Breast epithelium (tissue), 4 donors: Measurements from ENCODE around the gene PDE6H. TPM values are rescaled to one million over a fixed set of nuclear protein-coding genes. Genes with fewer than 3 reads are reported as not detected.

ENCODE experiments used
- DNase-seq, 2 donors: peaks; one replicate each; pipeline ENCODE4 v3.0.0-alpha.2; 2019; ENCODE audit warnings: low spot score in 2 of 2
- H3K27ac ChIP-seq, 2 donors: fragments of 200-600 bp; sonication (generic) in 1 of 2; one replicate each; pipeline ENCODE4 v1.5.1; 2016 to 2019; ENCODE audit warnings: mild to moderate bottlenecking in 1 of 2
- H3K27me3 ChIP-seq, 2 donors: fragments of 200-600 bp; sonication (generic) in 1 of 2; one replicate each; pipeline versions ENCODE4 v1.5.1 to v1.6.0; 2017 to 2019; ENCODE audit warnings: control low read depth in 1 of 2, mild to moderate bottlenecking in 1 of 2
- H3K36me3 ChIP-seq: fragments of 200-600 bp; one replicate; pipeline ENCODE4 v1.5.1; 2019
- H3K4me1 ChIP-seq, 2 donors: fragments of 200-600 bp; sonication (generic); one replicate each; pipeline ENCODE4 v1.5.1; 2016 to 2019; ENCODE audit warnings: control low read depth in 1 of 2
- H3K4me3 ChIP-seq, 3 donors: fragments of 200-600 bp; sonication (generic); 1 replicate in 2 of 3; 2 replicates in 1 of 3; pipeline ENCODE4 v1.5.1; 2016 to 2019; ENCODE audit warnings: mild to moderate bottlenecking in 3 of 3, moderate library complexity in 2 of 3
- H3K9me3 ChIP-seq, 2 donors: fragments of 200-600 bp; sonication (generic) in 1 of 2; one replicate each; pipeline ENCODE4 v1.5.1; 2016 to 2019; ENCODE audit warnings: control low read depth in 1 of 2
- POLR2A ChIP-seq: fragments of 450-650 bp; IDR thresholded peaks from one replicate; pipeline ENCODE4 v1.6.1; 2016; ENCODE audit warnings: antibody characterized with exemption, mild to moderate bottlenecking, moderate library complexity
- POLR2AphosphoS5 ChIP-seq, 3 donors: sonication (generic); formaldehyde crosslinking; IDR thresholded peaks; one replicate each; pipeline ENCODE4 v1.6.1; 2017; ENCODE audit warnings: antibody characterized with exemption in 3 of 3
- intact Hi-C: fragments of 100-400 bp; cut with DNase I; formaldehyde crosslinking; loops from one replicate; pipeline ENCODE4 v1.15.1; 2023; ENCODE audit warnings: low total_unique reads
- total RNA-seq, 3 donors: library from RNA; depleted of rRNA; stranded (reverse); fragments of >200 nt; gene quantifications; one replicate each; pipeline ENCODE4 v1.1.0, GENCODE V29; 2016
- TF ChIP-seq, protein P1 (sequence below), 3 donors: fragments of 450-650 bp; IDR thresholded peaks; one replicate each; pipeline ENCODE4 v1.5.1; 2016 to 2017; ENCODE audit warnings: antibody characterized with exemption in 3 of 3, mild to moderate bottlenecking in 3 of 3, moderate library complexity in 3 of 3

Gene PDE6H
- total RNA-seq, 3 donors from 2014 or later = not detected

DNA sequence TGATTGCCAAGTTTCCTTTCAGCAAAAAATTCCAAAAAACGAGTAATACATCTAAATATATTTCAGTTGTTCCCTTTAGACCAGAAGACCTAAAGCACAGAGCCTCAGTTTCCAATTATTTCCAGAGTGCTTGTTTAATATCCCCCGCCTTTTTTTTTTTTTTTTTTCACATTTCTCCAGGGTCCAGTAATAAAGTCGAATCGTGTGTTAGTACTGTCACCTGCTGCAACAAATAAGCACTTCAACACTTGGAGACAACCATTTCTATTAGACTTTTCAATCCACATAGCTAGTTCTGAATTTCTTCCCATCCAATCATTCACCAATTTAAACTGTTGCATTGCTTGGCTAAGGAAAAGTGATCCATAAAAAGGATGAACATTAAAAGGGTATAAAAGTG is 13.6 kb downstream of the PDE6H start:
- TF ChIP-seq, protein P1, sequence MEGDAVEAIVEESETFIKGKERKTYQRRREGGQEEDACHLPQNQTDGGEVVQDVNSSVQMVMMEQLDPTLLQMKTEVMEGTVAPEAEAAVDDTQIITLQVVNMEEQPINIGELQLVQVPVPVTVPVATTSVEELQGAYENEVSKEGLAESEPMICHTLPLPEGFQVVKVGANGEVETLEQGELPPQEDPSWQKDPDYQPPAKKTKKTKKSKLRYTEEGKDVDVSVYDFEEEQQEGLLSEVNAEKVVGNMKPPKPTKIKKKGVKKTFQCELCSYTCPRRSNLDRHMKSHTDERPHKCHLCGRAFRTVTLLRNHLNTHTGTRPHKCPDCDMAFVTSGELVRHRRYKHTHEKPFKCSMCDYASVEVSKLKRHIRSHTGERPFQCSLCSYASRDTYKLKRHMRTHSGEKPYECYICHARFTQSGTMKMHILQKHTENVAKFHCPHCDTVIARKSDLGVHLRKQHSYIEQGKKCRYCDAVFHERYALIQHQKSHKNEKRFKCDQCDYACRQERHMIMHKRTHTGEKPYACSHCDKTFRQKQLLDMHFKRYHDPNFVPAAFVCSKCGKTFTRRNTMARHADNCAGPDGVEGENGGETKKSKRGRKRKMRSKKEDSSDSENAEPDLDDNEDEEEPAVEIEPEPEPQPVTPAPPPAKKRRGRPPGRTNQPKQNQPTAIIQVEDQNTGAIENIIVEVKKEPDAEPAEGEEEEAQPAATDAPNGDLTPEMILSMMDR (IDR thresholded peaks at IDR 0.05) = peak in 1 of 3 donors; percentile 12
- no peak for TF ChIP-seq POLR2A

DNA sequence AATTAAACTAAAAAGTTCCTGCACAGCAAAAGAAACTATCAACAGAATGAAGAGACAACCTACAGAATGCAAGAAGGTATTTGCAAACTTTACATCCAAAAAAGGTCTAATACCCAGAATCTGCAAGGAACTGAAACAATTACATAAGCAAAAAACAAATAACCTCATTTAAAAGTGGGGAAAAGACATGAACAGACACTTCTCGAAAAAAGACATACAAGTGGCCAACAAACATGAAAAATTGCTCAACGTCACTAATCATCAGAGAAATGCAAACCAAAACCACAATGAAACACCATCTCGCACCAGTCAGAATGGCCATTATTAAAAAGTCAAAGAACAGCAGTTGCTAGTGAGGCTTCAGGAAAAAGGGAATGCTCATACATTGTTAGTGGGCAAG is 15.2 kb downstream of the PDE6H start:
- Histone ChIP-seq H3K9me3 (peaks cover 0 to 5% of the 10 kb centered on the region in 2 donors), H3K4me1 (no peaks in the 10 kb centered on the region), H3K27me3 (no peaks in the 10 kb centered on the region), H3K4me3 (no peak overlapping the region), H3K36me3 (no peaks in the 10 kb centered on the region), H3K27ac (no peak overlapping the region)
- DNase-seq = no peak
- intact Hi-C loops = no loop called here
- TF ChIP-seq POLR2AphosphoS5 (IDR thresholded peaks at IDR 0.05) = no peak

More for the DNA sequence above, 13.6 kb downstream of the PDE6H start:
- intact Hi-C loops = no loop called here
- Histone ChIP-seq H3K36me3 (no peaks in the 10 kb centered on the region), H3K27ac (no peak overlapping the region), H3K4me1 (no peaks in the 10 kb centered on the region), H3K27me3 (no peaks in the 10 kb centered on the region), H3K4me3 (no peak overlapping the region), H3K9me3 (peaks cover 0 to 4% of the 10 kb centered on the region in 2 donors)
- DNase-seq = no peak

DNA sequence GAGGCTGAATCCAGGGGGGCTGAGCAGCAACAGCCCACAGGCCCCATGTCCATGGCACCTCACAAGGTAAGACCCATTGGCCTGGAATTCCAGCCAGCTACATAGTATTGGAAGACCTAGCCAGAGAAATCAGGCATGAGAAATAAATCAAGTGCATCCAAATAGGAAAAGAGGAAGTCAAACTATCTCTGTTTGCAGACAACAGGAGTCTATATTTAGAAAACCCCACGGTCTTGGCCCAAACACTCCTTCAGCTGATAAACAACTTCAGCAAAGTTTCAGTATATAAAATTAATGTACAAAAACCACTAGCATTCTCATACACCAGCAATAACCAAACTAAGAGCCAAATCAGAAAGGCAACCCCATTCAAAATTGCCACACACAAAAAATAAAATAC is 16.9 kb downstream of the PDE6H start:
- TF ChIP-seq POLR2A (no peak), POLR2AphosphoS5 (IDR thresholded peaks at IDR 0.05) (no peak)
- TF ChIP-seq, protein P1 (IDR thresholded peaks at IDR 0.05) = no peak
- H3K36me3 ChIP-seq = no peaks in the 10 kb centered on the region
- H3K4me3 ChIP-seq = no peak overlapping the region
- no peak for DNase-seq
- H3K4me1 ChIP-seq = no peaks in the 10 kb centered on the region
- intact Hi-C loops = loop anchor here (10.0 kb wide), 1 partner anchor 735 kb away; no protein-coding TSS in a partner anchor
- H3K27me3 ChIP-seq = no peaks in the 10 kb centered on the region
- H3K9me3 ChIP-seq = peaks cover 0 to 5% of the 10 kb centered on the region in 2 donors
- H3K27ac ChIP-seq = no peak overlapping the region

DNA sequence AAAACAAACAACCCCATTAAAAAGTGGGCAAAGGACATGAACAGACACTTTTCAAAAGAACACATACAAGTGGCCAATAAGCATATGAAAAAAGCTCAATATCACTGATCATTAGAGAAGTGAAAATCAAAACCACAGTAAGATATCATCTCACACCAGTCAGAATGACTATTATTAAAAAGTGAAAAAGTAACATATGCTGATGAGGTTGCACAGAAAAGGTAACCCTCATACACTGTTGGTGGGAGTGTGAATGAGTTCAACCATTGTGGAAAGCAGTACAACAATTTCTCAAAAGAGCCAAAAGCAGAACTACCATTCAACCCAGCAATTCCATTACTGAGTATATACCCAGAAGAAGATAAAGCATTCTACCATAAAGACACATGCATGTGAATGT is 18.2 kb downstream of the PDE6H start:
- no peak for DNase-seq
- Histone ChIP-seq H3K4me1 (no peaks in the 10 kb centered on the region), H3K36me3 (no peaks in the 10 kb centered on the region), H3K27ac (no peak overlapping the region), H3K27me3 (no peaks in the 10 kb centered on the region), H3K9me3 (peaks cover 0 to 5% of the 10 kb centered on the region in 2 donors), H3K4me3 (no peak overlapping the region)
- intact Hi-C loops = loop anchor here (10.0 kb wide), 1 partner anchor 736 kb away; no protein-coding TSS in a partner anchor
- TF ChIP-seq, protein P1 (IDR thresholded peaks at IDR 0.05) = no peak
- no peak for TF ChIP-seq POLR2A
- TF ChIP-seq POLR2AphosphoS5 (IDR thresholded peaks at IDR 0.05) = no peak

DNA sequence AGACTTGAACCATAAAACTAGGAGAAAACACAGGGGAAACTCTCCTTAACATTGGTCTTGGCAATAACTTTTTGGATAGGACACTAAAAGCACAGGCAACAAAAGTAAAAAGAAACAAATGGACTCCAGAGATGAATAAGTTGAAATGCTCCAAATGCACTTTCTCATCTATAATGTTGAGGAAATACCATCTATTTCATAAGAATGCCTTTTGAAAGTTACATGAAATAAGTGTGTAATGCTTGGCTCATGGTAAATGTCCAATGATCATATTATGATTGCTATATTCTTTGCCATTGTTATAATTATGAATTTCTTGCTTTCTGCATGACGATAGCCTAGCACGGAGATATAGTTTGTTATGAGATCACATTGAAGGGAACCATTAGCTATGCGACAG is 19.8 kb downstream of the PDE6H start:
- Histone ChIP-seq H3K9me3 (peaks cover 0 to 5% of the 10 kb centered on the region in 2 donors), H3K4me3 (no peak overlapping the region), H3K27me3 (no peaks in the 10 kb centered on the region), H3K36me3 (no peaks in the 10 kb centered on the region), H3K27ac (no peak overlapping the region), H3K4me1 (no peaks in the 10 kb centered on the region)
- intact Hi-C loops = loop anchor here (2.0 to 10.0 kb wide), 2 partner anchors 148 to 738 kb away; no protein-coding TSS in a partner anchor
- DNase-seq = no peak
- no peak for TF ChIP-seq POLR2A
- TF ChIP-seq, protein P1 (IDR thresholded peaks at IDR 0.05) = no peak
- no peak for TF ChIP-seq POLR2AphosphoS5 (IDR thresholded peaks at IDR 0.05)
